HG03442 (cell line): Measurements from ENCODE around the gene VGLL3.
"Not testable (repeated sequence)": the region's sequence is repeated elsewhere in the genome, so short reads cannot be mapped to it uniquely, and the experiment has no call there.

Experiments used
- ATAC-seq: cut with Tn5 transposase; IDR thresholded peaks from one replicate; pipeline ENCODE4 v1.9.1; 2021; ENCODE audit warnings: mild to moderate bottlenecking, moderate library complexity; ENCODE audit not compliant: unreplicated experiment

Gene VGLL3

GRCh38 chr3:86990734-86991481 lies at the start of gene VGLL3:
TSS of gene VGLL3 (minus strand) at chr3:86991149. CDS start at chr3:86990743, 406 bp downstream.
- ATAC-seq: no peak

- ATAC-seq: no peak
Measured at GRCh38 chr3:87037652-87038051, 46.7 kb upstream of the VGLL3 start.

GRCh38 chr3:87036671-87037070 lies 45.7 kb upstream of the VGLL3 start:
- ATAC-seq: no peak

GRCh38 chr3:87035339-87035738 lies 44.4 kb upstream of the VGLL3 start:
- ATAC-seq: no peak

GRCh38 chr3:87033205-87033604 lies 42.3 kb upstream of the VGLL3 start:
- ATAC-seq: no peak

- ATAC-seq: no peak
Measured at GRCh38 chr3:87025661-87026645, 35.0 kb upstream of the VGLL3 start.

GRCh38 chr3:87017370-87017769 lies 26.4 kb upstream of the VGLL3 start:
- not testable (repeated sequence) for ATAC-seq

- ATAC-seq: no peak
Measured at GRCh38 chr3:87009271-87009670, 18.3 kb upstream of the VGLL3 start.

- no peak for ATAC-seq
Measured at GRCh38 chr3:87006844-87007439, 16.0 kb upstream of the VGLL3 start.

- ATAC-seq: no peak
Measured at GRCh38 chr3:87004883-87005282, 13.9 kb upstream of the VGLL3 start.

GRCh38 chr3:87002346-87002745 lies 11.4 kb upstream of the VGLL3 start:
- no peak for ATAC-seq

GRCh38 chr3:87001473-87002098 lies 10.6 kb upstream of the VGLL3 start:
- no peak for ATAC-seq

GRCh38 chr3:87000940-87001339 lies 10.0 kb upstream of the VGLL3 start:
- ATAC-seq: no peak

GRCh38 chr3:86998569-86998968 lies 7.6 kb upstream of the VGLL3 start:
- ATAC-seq: no peak

- ATAC-seq: no peak
Measured at GRCh38 chr3:86996261-86996955, 5.5 kb upstream of the VGLL3 start.

- no peak for ATAC-seq
Measured at GRCh38 chr3:86995537-86995936, 4.6 kb upstream of the VGLL3 start.

- ATAC-seq: no peak
Measured at GRCh38 chr3:86993704-86994103, 2.8 kb upstream of the VGLL3 start.

GRCh38 chr3:86991840-86992435 lies 989 bp upstream of the VGLL3 start:
- ATAC-seq: no peak

- no peak for ATAC-seq
Measured at GRCh38 chr3:86991482-86991815, 500 bp upstream of the VGLL3 start.
